Calu3 (cell line): Measurements from ENCODE around the gene S1PR5. TPM values are rescaled to one million over a fixed set of nuclear protein-coding genes. Genes with fewer than 3 reads are reported as not detected.

Source experiments
- BruUV-seq: library from RNA; stranded (reverse); fragments of 400-500 nt; replicated peaks from 2 replicates; lab custom pipeline; 2021; lab: Mats Ljungman, UMichigan
- CTCF ChIA-PET: fragments of 300-600 bp; sonication (Branson Sonifier 250); formaldehyde crosslinking; loops from one replicate; lab custom pipeline; 2022; ENCODE audit warnings: antibody characterized with exemption; lab: Charles Lee
- DNase-seq: peaks from one replicate; pipeline ENCODE4 v3.0.0; 2022
- H3K27ac Mint-ChIP-seq: one replicate; pipeline ENCODE4 v1.8.0; 2022; ENCODE audit warnings: mixed read lengths; ENCODE audit not compliant: unreplicated experiment
- H3K27me3 Mint-ChIP-seq: one replicate; pipeline ENCODE4 v1.8.0; 2022; ENCODE audit warnings: mixed read lengths; ENCODE audit not compliant: unreplicated experiment
- H3K36me3 Mint-ChIP-seq: one replicate; pipeline ENCODE4 v1.8.0; 2022; ENCODE audit warnings: mild to moderate bottlenecking, moderate library complexity, mixed read lengths; ENCODE audit not compliant: insufficient read depth, unreplicated experiment
- H3K4me1 Mint-ChIP-seq: one replicate; pipeline ENCODE4 v1.8.0; 2022; ENCODE audit warnings: mild to moderate bottlenecking, low read depth, mixed read lengths; ENCODE audit not compliant: unreplicated experiment
- H3K4me3 Mint-ChIP-seq: one replicate; pipeline ENCODE4 v1.8.0; 2022; ENCODE audit warnings: mild to moderate bottlenecking, low read depth, moderate library complexity, mixed read lengths; ENCODE audit not compliant: unreplicated experiment
- H3K9me3 Mint-ChIP-seq: one replicate; pipeline ENCODE4 v1.8.0; 2022; ENCODE audit warnings: low read depth, mixed read lengths; ENCODE audit not compliant: unreplicated experiment
- intact Hi-C: fragments of 100-400 bp; cut with micrococcal nuclease; formaldehyde crosslinking; loops from one replicate; pipeline ENCODE4 v1.10.0; 2022; ENCODE audit not compliant: unreplicated experiment
- total RNA-seq: library from RNA; stranded (reverse); gene quantifications from 2 replicates; pipeline ENCODE4 v1.2.3, GENCODE V29; 2022
- TF ChIP-seq, protein P1 (sequence below): fragments of 200-600 bp; IDR thresholded peaks from one replicate; pipeline ENCODE4 v1.8.0; 2022; ENCODE audit warnings: antibody characterized with exemption; ENCODE audit not compliant: unreplicated experiment

Gene S1PR5
- total RNA-seq, 1 experiment from 2014 or later = not detected

- no peaks in the 10 kb centered on the region for H3K36me3 Mint-ChIP-seq
- intact Hi-C loops = no loop called here
- no TSS peak for BruUV-seq
- no peaks in the 10 kb centered on the region for H3K9me3 Mint-ChIP-seq
- CTCF ChIA-PET = no interaction called here
- no peak overlapping the region for H3K4me3 Mint-ChIP-seq
- TF ChIP-seq, protein P1, sequence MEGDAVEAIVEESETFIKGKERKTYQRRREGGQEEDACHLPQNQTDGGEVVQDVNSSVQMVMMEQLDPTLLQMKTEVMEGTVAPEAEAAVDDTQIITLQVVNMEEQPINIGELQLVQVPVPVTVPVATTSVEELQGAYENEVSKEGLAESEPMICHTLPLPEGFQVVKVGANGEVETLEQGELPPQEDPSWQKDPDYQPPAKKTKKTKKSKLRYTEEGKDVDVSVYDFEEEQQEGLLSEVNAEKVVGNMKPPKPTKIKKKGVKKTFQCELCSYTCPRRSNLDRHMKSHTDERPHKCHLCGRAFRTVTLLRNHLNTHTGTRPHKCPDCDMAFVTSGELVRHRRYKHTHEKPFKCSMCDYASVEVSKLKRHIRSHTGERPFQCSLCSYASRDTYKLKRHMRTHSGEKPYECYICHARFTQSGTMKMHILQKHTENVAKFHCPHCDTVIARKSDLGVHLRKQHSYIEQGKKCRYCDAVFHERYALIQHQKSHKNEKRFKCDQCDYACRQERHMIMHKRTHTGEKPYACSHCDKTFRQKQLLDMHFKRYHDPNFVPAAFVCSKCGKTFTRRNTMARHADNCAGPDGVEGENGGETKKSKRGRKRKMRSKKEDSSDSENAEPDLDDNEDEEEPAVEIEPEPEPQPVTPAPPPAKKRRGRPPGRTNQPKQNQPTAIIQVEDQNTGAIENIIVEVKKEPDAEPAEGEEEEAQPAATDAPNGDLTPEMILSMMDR = no peak
- peaks cover 16% of the 10 kb centered on the region for H3K4me1 Mint-ChIP-seq
- no peak overlapping the region for H3K27ac Mint-ChIP-seq
- DNase-seq = no peak
- H3K27me3 Mint-ChIP-seq = peaks cover 59% of the 10 kb centered on the region
These were observed 2.2 kb upstream of the S1PR5 start for GRCh38 chr19:10519421-10519820.

DNA sequence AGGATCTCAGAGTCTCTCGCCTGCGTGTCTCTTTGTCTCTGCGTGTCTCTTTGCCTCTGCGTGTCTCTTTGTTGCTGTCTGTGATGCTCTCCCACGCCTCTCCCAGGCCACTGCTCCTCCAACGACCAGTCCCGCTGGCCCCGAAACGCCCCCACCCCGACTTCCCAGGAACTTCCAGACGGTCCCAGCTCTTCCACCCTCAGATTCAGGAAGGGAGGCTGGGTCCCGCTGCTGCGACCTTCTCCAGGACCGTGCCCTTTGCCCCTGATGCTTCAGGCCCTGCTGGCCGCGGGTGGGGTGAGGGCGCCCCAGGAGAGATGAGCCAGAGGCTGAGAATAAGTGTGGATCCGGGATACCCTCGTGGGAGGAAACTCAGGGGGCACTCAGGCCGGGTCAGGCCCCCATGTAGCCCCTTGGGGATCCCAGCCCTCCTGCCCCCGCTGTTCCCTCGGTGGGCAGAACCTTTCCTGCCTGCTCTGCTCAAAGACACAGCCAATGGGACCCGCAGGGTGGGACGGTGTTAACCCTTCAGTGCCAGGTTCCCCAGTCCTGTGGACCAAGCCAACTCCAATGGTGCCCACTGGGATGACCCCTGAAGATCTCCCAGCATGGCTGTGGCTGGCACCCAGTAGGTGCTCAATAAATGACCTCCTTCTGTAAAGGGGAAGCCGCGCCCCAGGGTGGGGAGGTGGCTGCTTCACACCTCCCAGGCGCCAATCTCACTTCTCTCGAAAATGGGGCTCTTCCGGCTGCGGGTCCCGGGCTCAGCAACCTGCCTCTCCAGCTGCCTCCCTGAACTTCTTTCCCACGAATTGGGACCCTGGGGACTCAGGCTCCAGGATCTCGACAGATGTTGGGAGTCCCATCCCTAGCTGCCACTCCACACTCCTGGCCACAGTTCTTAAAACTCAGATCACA is 1.5 kb upstream of the S1PR5 start:
- peaks cover 66% of the 10 kb centered on the region for H3K27me3 Mint-ChIP-seq
- no peaks in the 10 kb centered on the region for H3K9me3 Mint-ChIP-seq
- peak overlapping the region; percentile 53 for H3K4me3 Mint-ChIP-seq
- BruUV-seq = no TSS peak
- intact Hi-C loops = no loop called here
- peaks cover 16% of the 10 kb centered on the region for H3K4me1 Mint-ChIP-seq
- CTCF ChIA-PET = interaction anchor here (0.5 kb wide), 1 partner anchor 33 kb away, joined by 4 read pairs; no protein-coding TSS in a partner anchor
- H3K27ac Mint-ChIP-seq = no peak overlapping the region
- TF ChIP-seq, protein P1 = no peak
- no peaks in the 10 kb centered on the region for H3K36me3 Mint-ChIP-seq
- DNase-seq = no peak

DNA sequence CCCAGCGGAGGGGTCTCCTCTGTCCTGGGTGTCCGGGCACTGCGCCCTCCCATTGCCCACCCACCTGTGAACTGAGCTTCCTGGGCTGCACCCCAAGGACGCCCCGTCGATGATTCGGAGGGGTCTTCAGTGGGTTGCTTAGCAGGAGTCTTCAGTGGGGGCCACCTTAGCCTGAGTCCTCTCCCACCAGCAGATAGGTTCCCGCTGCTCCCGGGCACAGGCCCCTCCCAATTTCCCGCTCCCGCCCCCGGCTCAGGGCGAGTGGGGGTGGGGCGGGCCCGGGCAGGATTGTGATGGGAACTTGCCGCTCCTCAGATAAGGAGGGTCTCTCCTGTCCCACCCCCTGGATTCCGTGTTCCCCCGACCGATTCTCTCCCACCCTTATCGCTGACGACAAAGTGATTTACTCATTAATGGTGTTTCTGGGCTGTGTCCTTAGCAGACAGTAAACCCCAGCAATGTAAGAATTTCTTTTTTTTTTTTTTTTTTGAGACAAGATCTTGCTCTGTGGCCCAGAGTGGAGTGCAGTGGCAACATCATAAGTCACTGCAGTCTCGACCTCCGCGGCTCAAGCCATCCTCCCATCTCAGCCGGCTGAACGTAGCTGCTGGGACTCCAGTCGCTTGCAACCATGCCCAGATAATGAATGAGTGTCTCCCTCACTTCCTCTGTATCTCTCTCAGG is 655 bp upstream of the S1PR5 start:
- intact Hi-C loops = no loop called here
- peak; percentile 5 for DNase-seq
- Mint-ChIP-seq H3K27me3 (peaks cover 74% of the 10 kb centered on the region), H3K4me3 (peak overlapping the region; percentile 53), H3K36me3 (no peaks in the 10 kb centered on the region), H3K9me3 (no peaks in the 10 kb centered on the region), H3K27ac (no peak overlapping the region), H3K4me1 (peaks cover 16% of the 10 kb centered on the region)
- TF ChIP-seq, protein P1 = no peak
- CTCF ChIA-PET = interaction anchor here (0.5 kb wide), 1 partner anchor 33 kb away, joined by 4 read pairs; no protein-coding TSS in a partner anchor
- BruUV-seq = no TSS peak

- intact Hi-C loops = no loop called here
- Mint-ChIP-seq H3K9me3 (no peaks in the 10 kb centered on the region), H3K27me3 (peaks cover 80% of the 10 kb centered on the region), H3K4me3 (peak overlapping the region; percentile 55), H3K4me1 (peaks cover 16% of the 10 kb centered on the region), H3K36me3 (no peaks in the 10 kb centered on the region), H3K27ac (no peak overlapping the region)
- no TSS peak for BruUV-seq
- CTCF ChIA-PET = no interaction called here
- no peak for DNase-seq
- TF ChIP-seq, protein P1 = no peak
These were observed 468 bp downstream of the S1PR5 start for GRCh38 chr19:10516671-10517286.
